OCI-LY3 (cell line): ENCODE measurements around the gene SPRR3.

Source experiments
- H2AFZ ChIP-seq: fragments of 200-600, 300-600 bp; shearing (Covaris generic); 2 replicates; pipeline ENCODE4 v1.6.0; 2014; ENCODE audit warnings: antibody characterized with exemption, low read depth, low read length
- H3K27ac ChIP-seq: fragments of 200-600, 300-600 bp; sonication (generic); 2 replicates; pipeline ENCODE4 v1.5.1; 2014; ENCODE audit warnings: mild to moderate bottlenecking, low read length, moderate library complexity, mixed read lengths
- H3K27me3 ChIP-seq: fragments of 200-600, 300-600 bp; sonication (generic); 2 replicates; pipeline ENCODE4 v1.6.1; 2014; ENCODE audit warnings: low read depth, low read length, mixed read lengths
- H3K36me3 ChIP-seq: fragments of 200-600, 300-600 bp; sonication (generic); replicated peaks from 2 replicates; pipeline ENCODE3; 2014; ENCODE audit warnings: low read depth, low read length, mixed read lengths
- H3K4me1 ChIP-seq: fragments of 300-600, 200-600 bp; sonication (generic); 2 replicates; pipeline ENCODE4 v1.6.1; 2014; ENCODE audit warnings: low read length, mixed read lengths
- H3K4me2 ChIP-seq: fragments of 200-600, 300-600 bp; sonication (generic); 2 replicates; pipeline ENCODE4 v1.6.1; 2014; ENCODE audit warnings: low read length, mixed read lengths
- H3K4me3 ChIP-seq: fragments of 300-600, 200-600 bp; sonication (generic); 2 replicates; pipeline ENCODE4 v1.5.1; 2014; ENCODE audit warnings: antibody characterized with exemption, mild to moderate bottlenecking, low read length, moderate library complexity
- H3K79me2 ChIP-seq: fragments of 300-600, 200-600 bp; shearing (Covaris generic); 2 replicates; pipeline ENCODE4 v1.6.1; 2014; ENCODE audit warnings: mild to moderate bottlenecking, low read length, mixed read lengths
- H3K9ac ChIP-seq: fragments of 300-600, 200-600 bp; shearing (Covaris generic); 2 replicates; pipeline ENCODE4 v1.6.0; 2014; ENCODE audit warnings: mild to moderate bottlenecking, low read length, moderate library complexity
- H3K9me3 ChIP-seq: fragments of 200-600, 300-600 bp; shearing (Covaris generic); 2 replicates; pipeline ENCODE4 v1.6.1; 2014; ENCODE audit warnings: low read length, mixed read lengths; ENCODE audit not compliant: insufficient read depth
- H4K20me1 ChIP-seq: fragments of 200-600, 300-600 bp; sonication (generic); 2 replicates; pipeline ENCODE4 v1.6.1; 2016; ENCODE audit warnings: low read length, mixed read lengths; ENCODE audit not compliant: insufficient read depth
- CTCF ChIP-seq: fragments of 200-600, 300-600 bp; sonication (generic); IDR thresholded peaks from 2 replicates; pipeline ENCODE4 v1.5.1; 2014; ENCODE audit warnings: antibody characterized with exemption, low read length, low read depth
- EZH2phosphoT487 ChIP-seq: fragments of 200-600 bp; shearing (Covaris generic); IDR thresholded peaks from 2 replicates; pipeline ENCODE4 v1.6.1; 2018; ENCODE audit warnings: antibody characterized with exemption, mixed run types, low read depth

SPRR3 gene

GRCh38 chr1:152982076-152982475 is 19.5 kb upstream of the SPRR3 start:
- Histone ChIP-seq H3K4me3 (no peak overlapping the region), H3K27ac (no peak overlapping the region), H3K9ac (no peak overlapping the region), H3K27me3 (peaks cover 89% of the 10 kb centered on the region), H3K79me2 (no peaks in the 10 kb centered on the region), H2AFZ (no peak overlapping the region), H4K20me1 (no peaks in the 10 kb centered on the region), H3K4me2 (no peak overlapping the region), H3K4me1 (no peaks in the 10 kb centered on the region), H3K9me3 (no peaks in the 10 kb centered on the region), H3K36me3 (no peaks in the 10 kb centered on the region)
- TF ChIP-seq EZH2phosphoT487 (no peak), CTCF (no peak)

GRCh38 chr1:152983234-152983633 is 18.3 kb upstream of the SPRR3 start:
- Histone ChIP-seq H3K9me3 (no peaks in the 10 kb centered on the region), H3K4me3 (no peak overlapping the region), H4K20me1 (no peaks in the 10 kb centered on the region), H3K4me2 (no peak overlapping the region), H3K27me3 (peaks cover 87% of the 10 kb centered on the region), H3K36me3 (no peaks in the 10 kb centered on the region), H3K4me1 (no peaks in the 10 kb centered on the region), H3K79me2 (no peaks in the 10 kb centered on the region), H3K27ac (no peak overlapping the region), H2AFZ (no peak overlapping the region), H3K9ac (no peak overlapping the region)
- TF ChIP-seq CTCF, result no peak
- TF ChIP-seq EZH2phosphoT487, result no peak

GRCh38 chr1:152983743-152984142 is 17.8 kb upstream of the SPRR3 start, which contains the start of gene SPRR1A:
Gene SPRR1A (plus strand): TSS chr1:152984081. CDS start chr1:152985231, 1,150 bp downstream.
- H3K4me3 ChIP-seq, result no peak within 1 kb of the TSS
- H3K9ac ChIP-seq, result no peak within 1 kb of the TSS
- no peaks in the 10 kb centered on the region for H3K36me3 ChIP-seq
- no peak within 1 kb of the TSS for H3K4me2 ChIP-seq
- TF ChIP-seq EZH2phosphoT487 (no peak), CTCF (no peak)
- H4K20me1 ChIP-seq, result no peaks in the 10 kb centered on the region
- H3K4me1 ChIP-seq, result no peaks in the 10 kb centered on the region
- H3K79me2 ChIP-seq, result no peaks in the 10 kb centered on the region
- H3K27me3 ChIP-seq, result peaks cover 87% of the 10 kb centered on the region
- no peaks in the 10 kb centered on the region for H3K9me3 ChIP-seq
- no peak within 1 kb of the TSS for H3K27ac ChIP-seq
- no peak within 1 kb of the TSS for H2AFZ ChIP-seq

- Histone ChIP-seq H3K36me3 (no peaks in the 10 kb centered on the region), H3K27ac (no peak overlapping the region), H3K4me2 (no peak overlapping the region), H4K20me1 (no peaks in the 10 kb centered on the region), H3K9me3 (no peaks in the 10 kb centered on the region), H3K79me2 (no peaks in the 10 kb centered on the region), H2AFZ (no peak overlapping the region), H3K4me1 (no peaks in the 10 kb centered on the region), H3K9ac (no peak overlapping the region), H3K27me3 (peaks cover 81% of the 10 kb centered on the region), H3K4me3 (no peak overlapping the region)
- TF ChIP-seq EZH2phosphoT487, result no peak
- TF ChIP-seq CTCF, result no peak
These were observed 15.0 kb upstream of the SPRR3 start for GRCh38 chr1:152986578-152986977.
